NCI-H2196 treated with DMSO at 0.1 percent for 48 hours (cell line): Measurements from ENCODE around the gene TRIM2.
"Not testable (repeated sequence)": the region's sequence is repeated elsewhere in the genome, so short reads cannot be mapped to it uniquely, and the experiment has no call there.

ENCODE experiments used
- DNase-seq: peaks from one replicate; lab custom pipeline; 2025; ENCODE audit not compliant: unreplicated experiment; lab: John Stamatoyannopoulos, UW

Gene TRIM2

DNA sequence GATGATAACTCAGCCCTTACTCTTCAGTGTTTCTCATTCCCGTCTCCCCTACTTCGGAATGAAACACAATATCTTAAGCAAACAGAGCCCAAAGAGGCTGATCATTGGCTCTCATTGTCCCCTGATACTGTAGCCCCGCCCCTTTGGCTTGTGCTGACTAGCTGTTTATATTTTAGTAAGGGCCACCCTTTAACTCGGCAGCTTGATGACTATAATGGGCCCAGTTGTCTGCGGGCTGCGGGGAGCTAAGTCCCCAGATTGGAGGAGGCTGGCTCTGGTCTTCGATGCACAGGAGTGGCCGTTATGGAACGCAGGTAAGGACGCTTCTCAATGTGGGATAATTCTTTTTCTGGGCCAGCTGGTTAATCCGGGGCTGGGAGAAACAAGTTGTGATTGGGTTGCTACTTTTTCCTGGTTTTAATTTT is at the start of gene TRIM2:
Gene TRIM2, plus strand, starts transcription at position 197 of the 425 bp plus-strand sequence. Its CDS starts 88 bp downstream, at position 285.
- no peak for DNase-seq

- no peak for DNase-seq
Observed at GRCh38 chr4:153155686-153156085, 48.6 kb upstream of the TRIM2 start.

GRCh38 chr4:153156263-153156662 is 48.0 kb upstream of the TRIM2 start:
- DNase-seq, result no peak

GRCh38 chr4:153156721-153157120 is 47.5 kb upstream of the TRIM2 start:
- DNase-seq, result no peak

GRCh38 chr4:153159016-153159415 is 45.2 kb upstream of the TRIM2 start:
- no peak for DNase-seq

GRCh38 chr4:153159728-153160221 is 44.5 kb upstream of the TRIM2 start:
- DNase-seq, result no peak

DNA sequence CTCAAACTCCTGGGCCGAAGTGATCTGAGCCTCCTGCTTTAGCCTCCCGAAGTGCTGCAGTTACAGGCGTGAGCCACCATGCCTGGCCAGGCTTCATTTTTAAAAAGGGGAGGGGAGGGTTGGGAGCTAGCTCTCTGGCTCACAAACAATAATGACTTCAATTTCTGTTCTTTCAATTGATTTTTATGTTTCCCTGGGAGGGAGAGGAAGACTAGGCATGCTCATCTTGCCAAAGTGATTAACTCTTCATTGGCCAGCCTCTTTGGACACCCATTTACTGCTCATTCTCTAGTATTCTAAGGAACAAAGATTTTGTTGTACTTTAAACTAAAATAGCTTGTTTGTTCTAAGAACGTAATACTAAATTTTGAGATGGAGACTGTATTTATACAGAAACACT is 43.4 kb upstream of the TRIM2 start:
- no peak for DNase-seq

DNA sequence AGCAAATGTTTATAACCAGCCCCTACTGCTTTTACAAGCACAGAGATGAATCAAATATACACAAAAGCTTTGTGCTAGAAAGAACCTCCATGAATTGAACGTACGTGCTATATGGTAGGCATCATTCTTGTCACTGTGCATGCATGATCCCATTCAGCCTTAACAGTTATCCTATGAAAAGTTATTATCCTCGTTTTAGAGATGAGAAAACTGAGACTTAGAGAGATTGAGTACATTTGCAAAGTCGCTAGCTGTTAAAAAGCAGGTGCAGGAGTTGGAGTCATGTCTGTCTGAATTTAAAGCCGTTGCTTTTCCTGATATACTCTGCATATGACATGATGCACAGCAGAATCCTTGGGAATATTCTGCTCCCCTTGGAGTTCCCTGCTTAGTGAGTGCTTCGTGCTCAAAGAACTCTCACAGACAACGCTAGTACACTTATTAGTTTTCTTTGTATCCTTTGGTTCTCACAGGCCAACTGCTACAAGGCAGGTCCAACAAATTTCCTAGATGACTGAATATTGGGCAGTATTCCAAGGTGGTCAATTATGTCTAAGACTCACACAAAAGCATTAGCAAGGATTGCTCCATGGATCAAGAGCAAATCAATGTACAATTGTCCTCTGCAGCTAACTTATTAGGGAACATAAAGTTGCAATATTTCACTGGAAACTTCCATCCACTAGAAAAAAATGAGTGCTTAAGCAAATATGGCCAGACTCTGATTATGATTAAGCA is 42.8 kb upstream of the TRIM2 start:
- DNase-seq, result no peak

- not testable (repeated sequence) for DNase-seq
Observed at GRCh38 chr4:153165236-153165635, 39.0 kb upstream of the TRIM2 start.

- DNase-seq, result no peak
Observed at GRCh38 chr4:153166716-153167501, 37.3 kb upstream of the TRIM2 start.

GRCh38 chr4:153169776-153170175 is 34.5 kb upstream of the TRIM2 start:
- DNase-seq, result no peak

- no peak for DNase-seq
Observed at GRCh38 chr4:153170407-153170806, 33.8 kb upstream of the TRIM2 start.

GRCh38 chr4:153174821-153175567 is 29.2 kb upstream of the TRIM2 start:
- DNase-seq, result no peak

- no peak for DNase-seq
Observed at GRCh38 chr4:153176938-153177337, 27.3 kb upstream of the TRIM2 start.

- DNase-seq, result no peak
Observed at GRCh38 chr4:153177841-153178240, 26.4 kb upstream of the TRIM2 start.

GRCh38 chr4:153179100-153179499 is 25.1 kb upstream of the TRIM2 start:
- no peak for DNase-seq

GRCh38 chr4:153181293-153181692 is 22.9 kb upstream of the TRIM2 start:
- DNase-seq, result no peak

- no peak for DNase-seq
Observed at GRCh38 chr4:153181700-153182099, 22.5 kb upstream of the TRIM2 start.

DNA sequence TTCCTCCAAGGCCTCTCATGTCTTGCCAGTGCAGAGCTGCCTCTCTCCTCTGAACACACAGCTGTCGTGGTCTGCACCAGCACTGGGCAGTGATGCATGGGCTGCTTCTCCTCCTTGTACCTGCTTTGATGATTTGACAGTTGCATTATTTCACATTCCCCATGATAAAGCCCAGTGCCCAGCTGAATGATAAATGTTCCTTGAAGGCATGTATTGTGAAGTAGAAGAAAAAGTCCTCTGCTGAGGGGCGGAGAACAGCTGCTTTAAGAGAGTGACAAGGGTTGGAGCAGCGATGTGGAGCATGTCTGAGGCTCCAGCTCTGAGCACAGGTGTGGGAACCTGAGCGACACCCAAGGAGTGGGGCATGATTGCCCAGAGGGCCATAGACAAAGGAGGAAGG is 21.1 kb upstream of the TRIM2 start:
- no peak for DNase-seq

GRCh38 chr4:153185331-153185852 is 18.9 kb upstream of the TRIM2 start:
- DNase-seq, result no peak

DNA sequence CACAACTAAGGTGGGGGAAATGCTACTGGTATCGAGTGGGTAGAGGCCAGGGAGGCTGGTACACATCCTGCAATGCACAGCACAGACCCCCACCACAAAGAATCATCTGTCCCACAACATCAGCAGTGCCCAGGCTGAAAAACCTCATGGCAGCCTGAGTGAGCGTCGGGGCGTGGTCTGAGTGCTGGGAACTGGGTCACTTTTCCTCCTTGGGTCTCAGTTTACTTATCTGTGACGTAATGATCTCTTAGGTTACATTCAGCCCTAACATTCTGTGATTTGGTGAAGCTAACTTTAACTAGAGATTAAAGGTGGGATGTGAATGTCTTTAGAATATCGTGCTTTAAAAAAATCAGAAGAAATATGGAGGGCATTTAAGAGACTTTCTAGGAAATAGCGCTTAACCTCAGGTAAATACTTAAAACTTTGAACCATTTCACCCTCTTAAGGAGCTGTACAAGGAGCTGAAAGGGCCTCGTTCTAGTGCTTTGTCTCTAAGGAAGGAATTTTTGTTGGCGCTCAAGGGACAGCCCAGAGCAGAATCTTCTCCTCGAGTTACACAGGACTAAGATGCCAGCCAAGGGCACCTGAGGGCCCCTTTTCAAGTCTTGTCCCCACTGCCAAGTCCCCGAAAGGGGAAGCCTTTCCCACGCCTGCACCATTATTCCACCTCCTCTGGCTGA is 18.1 kb upstream of the TRIM2 start:
- DNase-seq, result no peak
